Measurements from ENCODE around the gene ASTN2. TPM values are rescaled to one million over a fixed set of nuclear protein-coding genes. Genes with fewer than 3 reads are reported as not detected.

ASTN2 gene
- total and polyA plus RNA-seq, 10 of the 15 experiments (the other 5 are each of a cell fraction or from before 2014, with no cell fraction given) = 1.4 to 15.7 (median 7.0) TPM

GRCh38 chr9:116849721-116850120 is 565.1 kb downstream of the ASTN2 start:
- H3K4me2 ChIP-seq (ENCODE audit: control insufficient read depth, insufficient read depth) = no peak overlapping the region

DNA sequence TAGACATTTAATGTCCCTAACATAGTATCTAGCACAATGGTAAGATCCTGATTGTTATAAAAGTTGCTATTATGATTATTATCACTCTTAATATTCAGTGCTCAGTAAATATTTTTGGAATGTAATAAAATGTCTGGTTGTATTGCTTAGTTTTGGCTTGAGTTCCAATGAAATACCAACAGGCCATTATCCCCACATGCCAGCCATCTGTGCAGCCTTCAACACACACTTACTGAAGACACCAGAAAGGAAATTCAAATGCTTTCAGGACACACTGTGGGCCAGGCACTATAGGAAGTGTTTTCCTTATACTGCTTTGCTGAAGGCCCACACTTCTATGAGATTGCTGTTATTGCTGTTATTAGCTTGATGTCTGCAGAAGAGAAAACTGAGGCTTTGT is 570.2 kb downstream of the ASTN2 start:
- no peak overlapping the region for H3K27ac ChIP-seq (ENCODE audit: control insufficient read depth, insufficient read depth)
- no TSS peak for BruUV-seq (replicated peaks)
- no peaks in the 10 kb centered on the region for H3K4me1 ChIP-seq (ENCODE audit: control insufficient read depth, insufficient read depth, low read length)
- no peaks in the 10 kb centered on the region for H3K79me2 ChIP-seq (ENCODE audit: control insufficient read depth, insufficient read depth, low read length)
- H3K4me2 ChIP-seq (ENCODE audit: control insufficient read depth, insufficient read depth) = no peak overlapping the region
- no peak for ATAC-seq
- SMC1A ChIA-PET (ENCODE audit: uncharacterized antibody, unreplicated experiment) = no interaction called here
- POLR2A ChIA-PET = no interaction called here
- H3K4me3 ChIP-seq = no peak overlapping the region
- CTCF ChIA-PET = interaction anchor here (1.9 to 2.1 kb wide), 2 partner anchors 15 to 107 kb away, joined by 6 to 25 read pairs; no protein-coding TSS in a partner anchor
- no peaks in the 10 kb centered on the region for H3K9me3 ChIP-seq (replicated peaks; ENCODE audit: control insufficient read depth, insufficient read depth, low read length)
- in situ Hi-C loops (cut with MboI) = no loop called here
- no peak overlapping the region for H3K9ac ChIP-seq (ENCODE audit: control insufficient read depth, insufficient read depth, low read length)
- DNase-seq (ENCODE audit: low read depth, low spot score) = no peak
- no peak for FAIRE-seq
- no peaks in the 10 kb centered on the region for H3K27me3 ChIP-seq (replicated peaks in 1 of 2; ENCODE audit: control insufficient read depth in 2 of 2, insufficient read depth in 2 of 2, low read length in 1 of 2)
- intact Hi-C loops (cut with micrococcal nuclease; ENCODE audit: unreplicated experiment) = no loop called here
- no peak overlapping the region for H2AFZ ChIP-seq (ENCODE audit: control insufficient read depth, low read depth, low read length)
- no peaks in the 10 kb centered on the region for H4K20me1 ChIP-seq (ENCODE audit: control insufficient read depth, insufficient read depth)
- RAD21 ChIA-PET (ENCODE audit: unreplicated experiment) = interaction anchor here (1.1 kb wide), 1 partner anchor 107 kb away, joined by 3 read pairs; no protein-coding TSS in a partner anchor
- H3K36me3 ChIP-seq (ENCODE audit: control insufficient read depth in 2 of 2, insufficient read depth in 2 of 2, low read length in 1 of 2) = no peaks in the 10 kb centered on the region
- TF ChIP-seq MLLT1 (IDR thresholded peaks at IDR 0.05) (no peak), NBN (IDR thresholded peaks at IDR 0.05) (no peak), PML (IDR thresholded peaks at IDR 0.05; ENCODE audit: low read length) (no peak), ETV6 (conservative IDR thresholded peaks at IDR 0.05 in 1 of 2, IDR thresholded peaks at IDR 0.05 in 1 of 2; ENCODE audit: borderline replicate concordance in 1 of 2, low read depth in 1 of 2) (no peak), KDM1A (IDR thresholded peaks at IDR 0.05; ENCODE audit: borderline replicate concordance) (no peak), IKZF2 (IDR thresholded peaks at IDR 0.05) (no peak), CBX3 (IDR thresholded peaks at IDR 0.05; ENCODE audit: borderline replicate concordance, low read depth) (no peak), HDAC2 (IDR thresholded peaks at IDR 0.05) (no peak), ATF3 (IDR thresholded peaks at IDR 0.05; ENCODE audit: borderline replicate concordance, extremely low read depth, low read depth, low read length) (no peak), DPF2 (IDR thresholded peaks at IDR 0.05) (no peak), NFXL1 (IDR thresholded peaks at IDR 0.05; ENCODE audit: borderline replicate concordance) (no peak), BHLHE40 (IDR thresholded peaks at IDR 0.05; ENCODE audit: borderline replicate concordance in 1 of 2, low read depth in 2 of 2, low read length in 1 of 2) (no peak)
- TF ChIP-seq, protein P1, sequence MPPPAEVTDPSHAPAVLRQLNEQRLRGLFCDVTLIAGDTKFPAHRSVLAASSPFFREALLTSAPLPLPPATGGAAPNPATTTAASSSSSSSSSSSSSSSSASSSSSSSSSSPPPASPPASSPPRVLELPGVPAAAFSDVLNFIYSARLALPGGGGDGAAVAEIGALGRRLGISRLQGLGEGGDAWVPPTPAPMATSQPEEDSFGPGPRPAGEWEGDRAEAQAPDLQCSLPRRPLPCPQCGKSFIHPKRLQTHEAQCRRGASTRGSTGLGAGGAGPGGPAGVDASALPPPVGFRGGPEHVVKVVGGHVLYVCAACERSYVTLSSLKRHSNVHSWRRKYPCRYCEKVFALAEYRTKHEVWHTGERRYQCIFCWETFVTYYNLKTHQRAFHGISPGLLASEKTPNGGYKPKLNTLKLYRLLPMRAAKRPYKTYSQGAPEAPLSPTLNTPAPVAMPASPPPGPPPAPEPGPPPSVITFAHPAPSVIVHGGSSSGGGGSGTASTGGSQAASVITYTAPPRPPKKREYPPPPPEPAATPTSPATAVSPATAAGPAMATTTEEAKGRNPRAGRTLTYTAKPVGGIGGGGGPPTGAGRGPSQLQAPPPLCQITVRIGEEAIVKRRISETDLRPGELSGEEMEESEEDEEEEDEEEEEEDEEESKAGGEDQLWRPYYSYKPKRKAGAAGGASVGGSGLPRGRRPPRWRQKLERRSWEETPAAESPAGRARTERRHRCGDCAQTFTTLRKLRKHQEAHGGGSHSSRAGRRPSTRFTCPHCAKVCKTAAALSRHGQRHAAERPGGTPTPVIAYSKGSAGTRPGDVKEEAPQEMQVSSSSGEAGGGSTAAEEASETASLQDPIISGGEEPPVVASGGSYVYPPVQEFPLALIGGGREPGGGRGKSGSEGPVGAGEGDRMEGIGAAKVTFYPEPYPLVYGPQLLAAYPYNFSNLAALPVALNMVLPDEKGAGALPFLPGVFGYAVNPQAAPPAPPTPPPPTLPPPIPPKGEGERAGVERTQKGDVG (CRISPR knock-in tag; IDR thresholded peaks at IDR 0.05) = no peak

More at GRCh38 chr9:116849721-116850120, 565.1 kb downstream of the ASTN2 start:
- no peak for ATAC-seq
- no peak for FAIRE-seq
- intact Hi-C loops (cut with micrococcal nuclease; ENCODE audit: unreplicated experiment) = no loop called here
- ChIA-PET POLR2A (no interaction called here), SMC1A (ENCODE audit: uncharacterized antibody, unreplicated experiment) (interaction anchor here (1.0 kb wide), 1 partner anchor 29 kb away, joined by 3 read pairs; no protein-coding TSS in a partner anchor), RAD21 (ENCODE audit: unreplicated experiment) (no interaction called here), CTCF (interaction anchor here (1.8 kb wide), 1 partner anchor 10 kb away, joined by 9 read pairs; no protein-coding TSS in a partner anchor)
- Histone ChIP-seq H3K27me3 (replicated peaks in 1 of 2; ENCODE audit: control insufficient read depth in 2 of 2, insufficient read depth in 2 of 2, low read length in 1 of 2) (no peaks in the 10 kb centered on the region; a peak in 1 of 4 replicates), H4K20me1 (ENCODE audit: control insufficient read depth, insufficient read depth) (no peaks in the 10 kb centered on the region), H3K4me3 (no peak overlapping the region), H3K36me3 (ENCODE audit: control insufficient read depth in 2 of 2, insufficient read depth in 2 of 2, low read length in 1 of 2) (no peaks in the 10 kb centered on the region), H2AFZ (ENCODE audit: control insufficient read depth, low read depth, low read length) (no peak overlapping the region), H3K9me3 (replicated peaks; ENCODE audit: control insufficient read depth, insufficient read depth, low read length) (no peaks in the 10 kb centered on the region), H3K4me1 (ENCODE audit: control insufficient read depth, insufficient read depth, low read length) (no peaks in the 10 kb centered on the region), H3K27ac (ENCODE audit: control insufficient read depth, insufficient read depth) (no peak overlapping the region), H3K9ac (ENCODE audit: control insufficient read depth, insufficient read depth, low read length) (no peak overlapping the region), H3K79me2 (ENCODE audit: control insufficient read depth, insufficient read depth, low read length) (no peaks in the 10 kb centered on the region)
- TF ChIP-seq TAF1 (IDR thresholded peaks at IDR 0.05; ENCODE audit: borderline replicate concordance, low read depth, low read length) (no peak), POLR2AphosphoS5 (IDR thresholded peaks at IDR 0.05; ENCODE audit: low read length) (no peak)
- 6% methylated on average over 3 of the region's 3 CpGs for WGBS (ENCODE audit: insufficient coverage, insufficient replicate concordance, low lambda C conversion rate, missing lambda C conversion rate)
- no TSS peak for BruUV-seq (replicated peaks)
- in situ Hi-C loops (cut with MboI) = no loop called here
- DNase-seq (ENCODE audit: low read depth, low spot score) = no peak
